ENCODE data around the gene CAV1.

The CAV1 gene

DNA sequence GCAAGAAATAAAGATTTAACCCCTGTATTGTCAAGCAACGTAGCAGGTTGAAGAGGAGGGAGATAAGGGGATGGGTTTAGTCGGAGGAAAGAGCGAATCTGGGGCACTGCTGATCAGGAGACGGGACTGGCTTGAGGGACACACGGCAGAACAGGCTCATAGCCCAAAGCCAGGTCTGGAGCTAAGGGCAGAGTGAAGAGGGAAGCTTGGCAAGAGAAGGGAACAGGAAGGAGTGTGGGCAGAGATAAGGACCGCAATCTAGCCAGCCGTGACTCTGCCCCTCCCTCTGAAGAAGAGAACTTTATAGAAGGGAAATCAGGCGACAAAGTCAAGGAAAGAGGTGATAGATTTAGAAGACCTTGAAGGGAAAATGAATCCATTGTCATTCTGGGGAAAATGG lies 67.6 kb downstream of the CAV1 start:
- TF ChIP-seq, protein P1, sequence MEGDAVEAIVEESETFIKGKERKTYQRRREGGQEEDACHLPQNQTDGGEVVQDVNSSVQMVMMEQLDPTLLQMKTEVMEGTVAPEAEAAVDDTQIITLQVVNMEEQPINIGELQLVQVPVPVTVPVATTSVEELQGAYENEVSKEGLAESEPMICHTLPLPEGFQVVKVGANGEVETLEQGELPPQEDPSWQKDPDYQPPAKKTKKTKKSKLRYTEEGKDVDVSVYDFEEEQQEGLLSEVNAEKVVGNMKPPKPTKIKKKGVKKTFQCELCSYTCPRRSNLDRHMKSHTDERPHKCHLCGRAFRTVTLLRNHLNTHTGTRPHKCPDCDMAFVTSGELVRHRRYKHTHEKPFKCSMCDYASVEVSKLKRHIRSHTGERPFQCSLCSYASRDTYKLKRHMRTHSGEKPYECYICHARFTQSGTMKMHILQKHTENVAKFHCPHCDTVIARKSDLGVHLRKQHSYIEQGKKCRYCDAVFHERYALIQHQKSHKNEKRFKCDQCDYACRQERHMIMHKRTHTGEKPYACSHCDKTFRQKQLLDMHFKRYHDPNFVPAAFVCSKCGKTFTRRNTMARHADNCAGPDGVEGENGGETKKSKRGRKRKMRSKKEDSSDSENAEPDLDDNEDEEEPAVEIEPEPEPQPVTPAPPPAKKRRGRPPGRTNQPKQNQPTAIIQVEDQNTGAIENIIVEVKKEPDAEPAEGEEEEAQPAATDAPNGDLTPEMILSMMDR (IDR thresholded peaks at IDR 0.05; ENCODE audit: low read depth, low read length, missing control alignments): no peak
- no peak overlapping the region for H3K4me3 ChIP-seq (replicated peaks; ENCODE audit: low read depth, low read length)
- DNase-seq (ENCODE audit: extremely low read depth, low read depth): no peak

DNA sequence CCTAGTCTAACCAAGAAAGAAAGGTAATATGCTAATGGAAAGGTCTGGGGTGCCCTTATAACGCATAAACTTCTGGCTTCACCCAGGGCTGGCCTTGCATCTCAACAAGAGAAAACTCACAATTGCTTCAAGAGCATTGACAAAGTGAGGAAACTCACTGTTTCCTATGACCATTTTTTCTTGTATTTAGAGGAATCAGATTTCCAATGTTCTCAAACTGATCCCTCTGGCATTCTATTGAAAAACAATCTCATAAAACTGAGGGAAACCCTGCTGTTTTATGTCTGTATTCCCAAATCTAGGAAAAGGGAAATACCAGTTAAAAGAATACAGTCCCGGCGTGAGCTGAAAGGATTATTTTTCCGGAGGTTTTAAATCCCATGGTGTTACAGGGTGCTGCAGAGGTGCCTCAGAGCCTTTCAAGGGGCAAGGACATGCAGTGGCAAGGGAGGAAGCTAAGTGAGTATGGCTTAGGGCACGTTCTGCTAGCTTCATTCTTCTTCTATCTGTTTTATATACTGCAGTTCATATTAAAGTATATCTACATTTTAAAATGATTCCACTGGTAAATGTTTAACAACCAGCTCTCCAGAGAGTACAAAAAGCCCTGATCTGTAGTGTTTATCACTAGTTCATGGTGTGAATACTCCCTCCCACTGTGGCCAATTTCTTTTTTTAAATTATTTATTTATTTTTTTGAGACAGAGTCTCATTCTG lies 68.7 kb downstream of the CAV1 start:
- TF ChIP-seq, protein P1 (IDR thresholded peaks at IDR 0.05; ENCODE audit: low read depth, low read length, missing control alignments): no peak
- no peak for DNase-seq (ENCODE audit: extremely low read depth, low read depth)

DNA sequence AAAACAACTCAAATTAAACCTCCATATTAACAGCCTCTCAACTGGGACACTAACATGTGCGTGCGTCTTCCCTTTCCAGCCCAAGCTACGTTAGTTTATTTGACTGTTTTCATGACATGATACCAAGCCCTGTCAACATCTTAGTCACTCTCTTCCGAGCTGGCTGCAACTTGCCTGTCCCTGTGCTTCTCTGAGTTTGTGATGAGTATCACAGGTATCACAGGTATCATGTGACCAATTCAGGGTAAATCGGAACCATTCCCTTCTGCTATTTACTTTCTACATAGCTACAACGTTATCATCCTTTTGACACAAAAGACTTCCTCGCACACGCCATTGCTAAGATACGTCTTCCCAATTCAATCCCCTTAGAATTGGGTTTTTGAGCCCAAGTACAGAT lies 70.2 kb downstream of the CAV1 start:
- DNase-seq (ENCODE audit: extremely low read depth, low read depth): no peak
- TF ChIP-seq, protein P1 (IDR thresholded peaks at IDR 0.05; ENCODE audit: low read depth, low read length, missing control alignments): no peak
- H3K4me3 ChIP-seq (replicated peaks; ENCODE audit: low read depth, low read length): no peak overlapping the region

More for the DNA sequence above, 68.7 kb downstream of the CAV1 start:
- H3K4me3 ChIP-seq (replicated peaks; ENCODE audit: low read depth, low read length): no peak overlapping the region

GRCh38 chr7:116597384-116597783 lies 72.5 kb downstream of the CAV1 start:
- DNase-seq (ENCODE audit: extremely low read depth, low read depth): no peak
- TF ChIP-seq, protein P1 (IDR thresholded peaks at IDR 0.05; ENCODE audit: low read depth, low read length, missing control alignments): no peak
- no peak overlapping the region for H3K4me3 ChIP-seq (replicated peaks; ENCODE audit: low read depth, low read length)

- no peak for DNase-seq (ENCODE audit: extremely low read depth, low read depth)
- TF ChIP-seq, protein P1 (IDR thresholded peaks at IDR 0.05; ENCODE audit: low read depth, low read length, missing control alignments): no peak
- no peak overlapping the region for H3K4me3 ChIP-seq (replicated peaks; ENCODE audit: low read depth, low read length)
Measured at GRCh38 chr7:116598278-116598677, 73.4 kb downstream of the CAV1 start.

DNA sequence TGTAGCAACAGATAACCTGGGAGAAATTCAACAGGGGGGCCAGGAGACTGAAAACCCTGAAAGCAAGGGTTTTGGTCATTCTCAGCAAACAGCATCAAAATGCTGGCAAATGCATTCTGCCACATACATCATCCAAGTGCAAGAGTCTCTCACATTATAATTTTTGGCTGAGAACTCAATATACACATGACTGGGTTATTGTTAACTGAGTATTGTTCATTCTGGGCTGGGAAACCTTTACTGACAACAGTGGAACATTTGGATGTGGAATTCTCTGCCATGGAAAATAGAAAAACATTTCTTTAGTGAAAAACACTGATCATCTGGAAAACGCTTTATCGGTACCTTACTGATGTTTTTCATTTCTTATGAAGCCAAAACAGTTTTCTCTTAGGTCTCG lies 74.0 kb downstream of the CAV1 start:
- no peak overlapping the region for H3K4me3 ChIP-seq (replicated peaks; ENCODE audit: low read depth, low read length)
- TF ChIP-seq, protein P1 (IDR thresholded peaks at IDR 0.05; ENCODE audit: low read depth, low read length, missing control alignments): no peak
- no peak for DNase-seq (ENCODE audit: extremely low read depth, low read depth)

- DNase-seq (ENCODE audit: extremely low read depth, low read depth): no peak
- TF ChIP-seq, protein P1 (IDR thresholded peaks at IDR 0.05; ENCODE audit: low read depth, low read length, missing control alignments): no peak
- H3K4me3 ChIP-seq (replicated peaks; ENCODE audit: low read depth, low read length): no peak overlapping the region
Measured at GRCh38 chr7:116601426-116601825, 76.6 kb downstream of the CAV1 start.

Data from HFF-Myc (cell line).